Activated CD4-positive, alpha-beta T cell treated with anti-CD3 and anti-CD28 coated beads for 36 hours (primary cell): ENCODE data around the gene KAZN. TPM values are rescaled to one million over a fixed set of nuclear protein-coding genes. Genes with fewer than 3 reads are reported as not detected.
A peak's percentile ranks its signal among the peaks of the same experiment; 100 is the strongest.

Experiments
- ATAC-seq: fragments of 200-7000 bp; cut with Tn5 transposase; one replicate; pipeline ENCODE4 v1.10.0; 2021; ENCODE audit warnings: mild to moderate bottlenecking, moderate library complexity
- CTCF ChIA-PET: fragments of 350-600 bp; sonication (Branson Sonifier 250); formaldehyde crosslinking; loops from one replicate; lab custom pipeline; 2021; ENCODE audit warnings: antibody characterized with exemption; lab: Charles Lee
- POLR2A ChIA-PET: fragments of 350-600 bp; sonication (Branson Sonifier 250); formaldehyde crosslinking; loops from one replicate; lab custom pipeline; 2021; ENCODE audit warnings: antibody characterized with exemption, inconsistent platforms; lab: Charles Lee
- DNase-seq: peaks from one replicate; pipeline ENCODE4 v3.0.0-alpha.2; 2020
- H3K27ac Mint-ChIP-seq: one replicate; pipeline ENCODE4 v1.8.0; 2021; ENCODE audit warnings: mixed read lengths
- H3K27me3 Mint-ChIP-seq: one replicate; pipeline ENCODE4 v1.8.0; 2021; ENCODE audit warnings: mixed read lengths
- H3K36me3 Mint-ChIP-seq: one replicate; pipeline ENCODE4 v1.8.0; 2021; ENCODE audit warnings: low read depth, mixed read lengths
- H3K4me1 Mint-ChIP-seq: one replicate; pipeline ENCODE4 v1.8.0; 2021; ENCODE audit warnings: mixed read lengths
- H3K4me3 Mint-ChIP-seq: one replicate; pipeline ENCODE4 v1.8.0; 2021; ENCODE audit warnings: mild to moderate bottlenecking, moderate library complexity, mixed read lengths
- H3K9me3 Mint-ChIP-seq: one replicate; pipeline ENCODE4 v1.8.0; 2021; ENCODE audit warnings: low read depth, mixed read lengths
- intact Hi-C, 2 experiments: fragments of 100-400 bp; cut with DNase I in 1 of 2; cut with micrococcal nuclease in 1 of 2; formaldehyde crosslinking; loops; one replicate each; pipeline versions ENCODE4 v1.14.2 to v1.15.1; 2022 to 2024; cut with DNase I, micrococcal nuclease
- total RNA-seq, 2 experiments: library from RNA; stranded (reverse); gene quantifications; one replicate each; pipeline ENCODE4 v1.2.3, GENCODE V29; 2021

KAZN gene
- total RNA-seq, 2 experiments from 2014 or later = 0.89 to 0.90 TPM

DNA sequence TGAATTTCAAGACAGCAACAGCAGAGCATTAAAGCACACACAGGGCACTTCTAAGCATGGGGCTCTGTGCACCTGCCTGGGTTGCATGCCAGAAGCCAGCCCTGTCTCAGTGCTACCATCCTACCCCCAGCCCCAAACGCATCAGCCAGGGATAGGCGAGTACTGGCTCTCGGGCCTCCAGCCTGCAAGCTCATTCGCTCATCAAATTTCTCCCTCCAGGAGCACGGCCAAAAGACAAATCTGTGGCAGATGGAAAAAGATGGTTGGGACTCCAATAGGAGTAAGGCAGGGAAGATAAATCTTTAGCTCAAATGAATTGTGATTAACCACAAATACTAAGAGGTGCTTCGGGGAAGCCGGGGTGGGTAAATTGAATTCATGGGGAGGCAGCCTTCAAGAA is 189.6 kb downstream of the KAZN start:
- ATAC-seq (no peak), DNase-seq (no peak)
- H3K4me3 Mint-ChIP-seq = no peak overlapping the region
- H3K27ac Mint-ChIP-seq = no peak overlapping the region
- no peaks in the 10 kb centered on the region for H3K9me3 Mint-ChIP-seq
- intact Hi-C loops = no loop called here
- ChIA-PET POLR2A (no interaction called here), CTCF (interaction anchor here (1.0 kb wide), 1 partner anchor 9 kb away, joined by 4 read pairs; no protein-coding TSS in a partner anchor)
- H3K27me3 Mint-ChIP-seq = no peaks in the 10 kb centered on the region
- no peaks in the 10 kb centered on the region for H3K36me3 Mint-ChIP-seq
- H3K4me1 Mint-ChIP-seq = no peaks in the 10 kb centered on the region

DNA sequence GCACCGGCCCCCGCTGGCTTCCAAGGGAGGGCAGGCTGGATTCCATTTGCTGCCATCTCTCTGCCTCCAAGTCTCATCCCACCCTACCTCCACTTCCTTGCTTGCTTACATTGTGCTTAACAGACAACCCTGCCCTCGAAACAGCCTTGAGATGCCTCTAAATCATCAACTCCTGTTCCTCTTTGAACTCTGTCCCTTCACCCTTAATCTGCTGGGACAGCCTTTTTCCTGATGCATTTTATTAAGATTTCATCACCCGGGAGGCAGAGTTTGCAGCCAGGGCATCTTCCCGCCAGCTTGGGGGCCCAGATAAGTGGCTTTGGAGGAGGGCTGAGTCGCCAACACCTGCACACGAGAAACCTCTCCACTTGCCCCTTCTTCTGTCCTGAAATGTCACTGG is 192.5 kb downstream of the KAZN start:
- Mint-ChIP-seq H3K27me3 (no peaks in the 10 kb centered on the region), H3K4me3 (no peak overlapping the region), H3K27ac (no peak overlapping the region), H3K4me1 (no peaks in the 10 kb centered on the region), H3K9me3 (no peaks in the 10 kb centered on the region), H3K36me3 (no peaks in the 10 kb centered on the region)
- POLR2A ChIA-PET = no interaction called here
- intact Hi-C loops = no loop called here
- DNase-seq (no peak), ATAC-seq (no peak)
- CTCF ChIA-PET = no interaction called here

DNA sequence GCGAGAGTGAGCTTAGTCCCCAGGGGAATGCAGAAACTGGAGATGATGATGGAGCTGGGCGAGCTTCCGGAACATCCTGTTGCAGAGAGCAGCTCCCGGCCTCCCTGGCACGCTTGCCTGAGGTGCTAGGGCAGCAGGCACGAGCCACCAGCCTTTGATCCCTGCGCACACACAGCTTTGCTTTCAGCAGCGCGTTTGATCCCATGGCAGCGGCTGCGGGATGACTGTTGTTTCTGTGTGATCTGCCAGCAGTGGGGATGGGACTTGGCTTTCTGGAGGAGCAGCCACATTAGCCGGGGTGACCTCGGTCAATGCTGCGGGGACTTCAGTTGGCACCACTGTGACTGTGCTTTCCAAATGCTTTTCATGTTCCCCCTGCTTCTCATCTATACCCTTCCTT is 193.2 kb downstream of the KAZN start:
- DNase-seq = no peak
- ChIA-PET CTCF (no interaction called here), POLR2A (no interaction called here)
- ATAC-seq = no peak
- H3K27ac Mint-ChIP-seq = no peak overlapping the region
- no peak overlapping the region for H3K4me3 Mint-ChIP-seq
- H3K36me3 Mint-ChIP-seq = no peaks in the 10 kb centered on the region
- no peaks in the 10 kb centered on the region for H3K9me3 Mint-ChIP-seq
- no peaks in the 10 kb centered on the region for H3K27me3 Mint-ChIP-seq
- no peaks in the 10 kb centered on the region for H3K4me1 Mint-ChIP-seq
- intact Hi-C loops = no loop called here

DNA sequence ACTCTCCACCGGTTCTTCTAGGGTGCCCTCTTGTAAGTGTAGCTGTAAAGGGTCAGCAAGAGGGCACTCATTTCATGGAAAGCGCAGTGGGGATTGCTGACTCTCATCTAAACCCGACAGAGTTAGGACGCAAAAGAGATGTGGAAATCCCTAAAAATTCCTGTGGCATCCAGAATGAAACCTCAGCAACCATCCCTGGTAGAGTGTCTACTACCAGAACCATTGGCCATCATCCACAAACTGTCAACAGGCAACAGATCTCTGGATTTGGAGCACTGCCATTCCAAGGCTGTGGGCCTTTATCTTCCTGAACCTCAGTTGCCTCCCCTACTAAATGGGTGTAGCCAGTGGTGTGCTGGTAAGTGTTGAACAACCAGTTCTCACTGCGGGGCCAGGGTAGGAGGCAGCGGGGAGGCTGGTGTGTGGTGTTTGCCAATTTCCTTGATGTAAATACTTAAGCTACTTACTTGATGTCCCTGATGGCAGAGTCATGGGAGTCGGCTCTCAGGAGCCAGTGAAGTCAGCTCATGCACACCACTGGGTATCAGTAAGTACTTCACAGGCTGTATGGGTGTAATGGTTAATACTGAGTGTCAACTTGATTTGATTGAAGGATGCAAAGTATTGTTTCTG is 195.8 kb downstream of the KAZN start:
- H3K27ac Mint-ChIP-seq = no peak overlapping the region
- ATAC-seq (no peak), DNase-seq (no peak)
- no peaks in the 10 kb centered on the region for H3K9me3 Mint-ChIP-seq
- H3K36me3 Mint-ChIP-seq = no peaks in the 10 kb centered on the region
- intact Hi-C loops = no loop called here
- no peaks in the 10 kb centered on the region for H3K4me1 Mint-ChIP-seq
- POLR2A ChIA-PET = no interaction called here
- H3K27me3 Mint-ChIP-seq = no peaks in the 10 kb centered on the region
- CTCF ChIA-PET = no interaction called here
- no peak overlapping the region for H3K4me3 Mint-ChIP-seq

DNA sequence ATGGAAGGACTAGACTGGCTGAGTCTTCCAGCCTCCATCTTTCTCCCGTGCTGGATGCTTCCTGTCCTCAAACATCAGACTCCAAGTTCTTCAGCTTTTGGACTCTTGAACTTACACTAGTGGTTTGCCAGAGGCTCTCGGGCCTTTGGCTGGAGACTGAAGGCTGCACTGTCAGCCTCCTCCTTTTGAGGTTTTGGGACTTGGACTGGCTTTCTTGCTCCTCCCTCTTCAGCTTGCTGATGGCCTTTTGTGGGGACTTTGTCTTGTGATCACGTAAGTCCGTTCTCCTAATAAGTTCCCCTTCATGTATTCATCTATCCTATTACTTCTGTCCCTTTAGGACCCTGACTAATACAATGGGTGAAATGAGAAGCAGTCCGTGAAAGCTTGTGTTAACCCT is 196.4 kb downstream of the KAZN start:
- POLR2A ChIA-PET = no interaction called here

DNA sequence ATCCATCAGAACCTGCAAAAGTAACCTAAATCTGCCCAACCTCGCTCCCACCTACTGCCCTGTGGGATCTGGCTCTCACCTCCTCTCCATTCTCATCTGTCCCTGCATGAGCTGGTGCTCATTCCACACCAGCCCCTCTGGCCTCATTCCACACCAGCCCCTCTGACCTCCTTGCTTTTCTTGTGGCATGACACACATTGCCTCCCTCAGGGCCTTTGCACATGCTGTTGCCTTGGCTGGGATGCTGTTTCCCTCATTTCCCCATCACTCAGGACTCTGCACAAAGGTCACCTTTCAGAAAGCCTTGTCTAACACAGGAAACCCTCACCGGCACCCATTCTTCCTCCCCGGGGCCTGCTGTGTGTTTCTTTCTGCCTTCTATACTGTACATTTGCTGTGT is 197.1 kb downstream of the KAZN start:
- H3K9me3 Mint-ChIP-seq = no peaks in the 10 kb centered on the region
- ATAC-seq (no peak), DNase-seq (no peak)
- ChIA-PET POLR2A (no interaction called here), CTCF (interaction anchor here (0.6 kb wide), 1 partner anchor 20 kb away, joined by 3 read pairs; no protein-coding TSS in a partner anchor)
- H3K4me1 Mint-ChIP-seq = no peaks in the 10 kb centered on the region
- no peak overlapping the region for H3K4me3 Mint-ChIP-seq
- H3K27ac Mint-ChIP-seq = no peak overlapping the region
- no peaks in the 10 kb centered on the region for H3K36me3 Mint-ChIP-seq
- intact Hi-C loops = no loop called here
- H3K27me3 Mint-ChIP-seq = no peaks in the 10 kb centered on the region

More for the DNA sequence above, 196.4 kb downstream of the KAZN start:
- no peak overlapping the region for H3K4me3 Mint-ChIP-seq
- H3K9me3 Mint-ChIP-seq = no peaks in the 10 kb centered on the region
- intact Hi-C loops = no loop called here
- no peaks in the 10 kb centered on the region for H3K4me1 Mint-ChIP-seq
- DNase-seq (no peak), ATAC-seq (no peak)
- no peak overlapping the region for H3K27ac Mint-ChIP-seq
- H3K36me3 Mint-ChIP-seq = no peaks in the 10 kb centered on the region
- CTCF ChIA-PET = no interaction called here
- no peaks in the 10 kb centered on the region for H3K27me3 Mint-ChIP-seq

DNA sequence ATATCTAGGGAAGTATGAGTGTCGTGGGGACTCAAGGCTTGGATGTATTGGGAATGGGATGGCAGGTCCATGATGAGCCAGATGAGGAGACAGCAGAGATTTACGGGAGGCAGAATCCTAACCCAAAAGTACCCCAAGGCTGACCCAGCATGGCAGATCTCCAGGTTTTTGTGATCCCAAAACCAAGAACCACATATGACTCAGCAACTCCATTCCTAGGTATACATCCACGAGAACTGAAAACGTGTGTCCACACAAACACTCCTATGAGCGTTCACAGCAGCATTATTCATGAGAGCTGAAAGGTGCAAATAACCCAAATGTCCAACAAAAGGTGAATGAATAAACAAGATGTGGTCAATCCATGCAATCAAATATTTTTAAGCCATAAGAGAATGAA is 201.5 kb downstream of the KAZN start:
- H3K9me3 Mint-ChIP-seq = no peaks in the 10 kb centered on the region
- POLR2A ChIA-PET = no interaction called here

DNA sequence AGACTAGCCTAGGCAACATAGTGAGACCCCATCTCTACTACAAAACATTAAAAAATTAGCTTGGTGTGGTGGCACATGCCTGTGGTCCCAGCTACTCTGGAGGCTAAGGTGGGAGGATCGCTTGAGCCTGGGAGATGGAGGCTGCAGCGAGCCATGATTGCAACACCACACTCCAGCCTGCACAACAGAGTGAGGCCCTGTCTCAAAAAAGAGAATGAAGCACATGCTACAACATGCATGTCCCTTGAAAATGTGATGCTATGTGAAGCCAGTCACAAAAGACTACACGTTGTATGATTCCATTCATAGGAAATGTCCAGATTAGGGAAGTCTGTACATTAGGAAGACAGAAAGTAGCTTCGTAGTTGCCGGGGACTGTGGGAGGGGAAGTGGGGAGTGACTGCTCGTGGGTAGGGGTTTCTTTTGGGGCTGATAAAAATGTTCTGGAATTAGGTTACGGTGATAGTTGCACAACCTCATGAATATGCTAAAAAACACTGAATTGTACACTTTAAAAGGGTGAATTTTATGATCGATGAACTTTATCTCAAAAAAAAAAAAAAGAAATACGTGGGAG is 202.1 kb downstream of the KAZN start:
- H3K4me1 Mint-ChIP-seq = no peaks in the 10 kb centered on the region
- ATAC-seq = no peak
- H3K27me3 Mint-ChIP-seq = no peaks in the 10 kb centered on the region
- intact Hi-C loops = no loop called here
- ChIA-PET POLR2A (no interaction called here), CTCF (no interaction called here)
- no peak for DNase-seq
- H3K4me3 Mint-ChIP-seq = no peak overlapping the region
- no peaks in the 10 kb centered on the region for H3K9me3 Mint-ChIP-seq
- H3K27ac Mint-ChIP-seq = no peak overlapping the region
- H3K36me3 Mint-ChIP-seq = no peaks in the 10 kb centered on the region

More for the DNA sequence above, 201.5 kb downstream of the KAZN start:
- H3K27me3 Mint-ChIP-seq = no peaks in the 10 kb centered on the region
- no peaks in the 10 kb centered on the region for H3K36me3 Mint-ChIP-seq
- no peaks in the 10 kb centered on the region for H3K4me1 Mint-ChIP-seq
- intact Hi-C loops = no loop called here
- H3K27ac Mint-ChIP-seq = no peak overlapping the region
- H3K4me3 Mint-ChIP-seq = no peak overlapping the region
- CTCF ChIA-PET = interaction anchor here (0.7 kb wide), 1 partner anchor 367 kb away, joined by 3 read pairs; no protein-coding TSS in a partner anchor
- no peak for ATAC-seq
- no peak for DNase-seq

DNA sequence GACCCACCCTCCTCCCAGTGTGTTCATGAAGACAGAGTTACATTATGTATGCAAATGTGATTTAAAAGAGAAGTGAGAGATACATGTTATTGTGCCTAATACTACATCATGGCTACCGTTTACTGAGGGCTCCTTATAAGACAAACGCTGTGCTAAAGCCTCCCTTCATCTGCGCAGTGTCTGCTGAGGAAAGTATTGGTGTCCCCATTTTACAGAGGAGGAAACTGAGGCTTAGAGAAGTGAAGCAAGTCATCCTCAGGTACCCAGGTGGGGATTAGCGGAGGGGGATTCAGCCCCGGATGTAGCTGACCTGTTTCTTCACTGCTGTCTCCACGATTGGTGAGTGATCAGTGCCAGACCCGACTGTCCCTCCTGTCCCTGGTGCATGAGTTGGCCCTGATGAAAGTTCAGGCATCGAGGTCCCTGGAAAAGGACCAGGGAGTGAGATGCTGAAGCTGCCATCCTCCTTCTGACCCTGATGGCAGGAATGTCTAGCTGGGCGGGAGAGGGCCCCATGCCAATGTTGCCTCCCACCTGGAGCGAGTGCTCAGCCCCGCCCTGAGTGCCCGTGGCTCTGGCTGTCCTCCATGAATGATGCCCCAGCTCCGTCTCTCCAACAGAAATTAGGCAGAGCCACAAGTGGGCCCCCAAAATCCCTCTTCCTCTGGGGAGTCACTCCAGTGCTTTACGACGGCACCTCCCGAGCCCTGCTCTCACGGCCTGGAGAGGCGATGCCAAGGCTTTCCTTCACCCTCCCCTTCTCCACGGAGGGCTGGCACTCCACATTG is 204.7 kb downstream of the KAZN start:
- Mint-ChIP-seq H3K36me3 (no peaks in the 10 kb centered on the region), H3K9me3 (peaks cover 4% of the 10 kb centered on the region), H3K27ac (no peak overlapping the region), H3K4me1 (no peaks in the 10 kb centered on the region), H3K4me3 (no peak overlapping the region), H3K27me3 (no peaks in the 10 kb centered on the region)
- POLR2A ChIA-PET = no interaction called here
- CTCF ChIA-PET = no interaction called here
- intact Hi-C loops = no loop called here
- ATAC-seq (no peak), DNase-seq (no peak)

DNA sequence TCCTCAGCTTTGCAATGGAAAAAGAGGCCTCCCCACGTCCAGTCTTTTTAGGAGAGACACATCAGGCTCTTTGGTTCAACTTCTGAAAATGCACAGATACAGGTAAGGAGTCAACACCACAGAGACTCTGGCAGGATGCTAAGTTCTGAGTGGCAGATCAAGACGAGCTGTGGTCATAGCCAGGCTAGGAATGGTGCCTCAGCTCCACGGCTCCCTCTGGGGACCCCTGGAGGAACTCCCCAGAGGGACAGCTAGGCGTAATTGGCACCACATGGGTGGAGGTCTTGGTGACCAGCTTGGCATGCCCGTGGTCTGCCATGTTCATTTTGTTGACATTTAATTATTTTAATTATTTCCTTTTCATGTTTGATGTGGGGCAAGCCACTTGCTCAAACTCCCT is 206.1 kb downstream of the KAZN start:
- intact Hi-C loops = no loop called here
- Mint-ChIP-seq H3K9me3 (peaks cover 4% of the 10 kb centered on the region), H3K36me3 (no peaks in the 10 kb centered on the region), H3K27ac (no peak overlapping the region), H3K4me1 (no peaks in the 10 kb centered on the region), H3K4me3 (no peak overlapping the region), H3K27me3 (no peaks in the 10 kb centered on the region)
- ChIA-PET POLR2A (no interaction called here), CTCF (interaction anchor here (0.9 kb wide), 1 partner anchor 25 kb away, joined by 3 read pairs; no protein-coding TSS in a partner anchor)
- peak; percentile 10 for DNase-seq
- ATAC-seq = no peak

DNA sequence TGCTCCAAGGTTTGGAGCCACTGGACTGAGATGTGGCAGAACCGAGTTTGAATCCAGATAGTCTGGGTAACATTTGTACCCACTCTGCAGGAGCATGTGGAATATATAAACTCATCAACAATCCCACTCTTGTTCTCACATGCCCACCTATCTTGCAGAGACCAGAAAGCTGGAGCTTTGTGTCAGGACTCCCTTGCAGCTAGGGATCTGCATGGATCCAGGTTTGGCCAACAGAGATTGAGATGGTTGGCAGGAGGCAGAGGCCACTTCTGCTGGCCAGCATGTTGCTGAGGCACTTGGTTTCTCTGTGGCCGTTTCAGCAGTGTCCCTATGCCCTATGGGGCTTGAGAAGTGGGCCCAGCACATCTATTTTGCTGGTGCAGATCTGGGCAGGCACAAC is 208.3 kb downstream of the KAZN start:
- Mint-ChIP-seq H3K36me3 (no peaks in the 10 kb centered on the region), H3K27ac (no peak overlapping the region), H3K9me3 (peaks cover 4% of the 10 kb centered on the region), H3K4me3 (no peak overlapping the region), H3K27me3 (no peaks in the 10 kb centered on the region), H3K4me1 (no peaks in the 10 kb centered on the region)
- DNase-seq (no peak), ATAC-seq (no peak)
- POLR2A ChIA-PET = no interaction called here
- CTCF ChIA-PET = interaction anchor here (0.6 kb wide), 1 partner anchor 15 kb away, joined by 5 read pairs; no protein-coding TSS in a partner anchor
- intact Hi-C loops = no loop called here

DNA sequence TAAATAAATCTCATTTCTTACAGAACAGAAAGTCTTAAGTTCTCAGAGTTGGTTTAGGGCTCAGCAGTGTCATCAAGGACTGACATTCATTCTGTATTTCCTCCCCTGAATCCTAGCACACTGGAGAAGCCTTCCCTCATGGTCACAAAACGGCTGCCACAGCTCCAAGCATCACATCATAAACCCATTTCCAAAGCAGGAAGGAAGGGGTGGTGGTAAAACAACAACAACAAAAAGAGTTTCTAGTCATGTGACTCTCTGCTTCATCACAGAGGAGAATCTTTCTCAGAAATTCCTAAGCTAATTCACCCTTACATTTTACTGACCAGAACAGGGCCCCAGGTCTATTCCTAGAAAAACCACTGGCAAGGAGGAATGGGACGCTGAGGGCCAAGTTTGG is 210.3 kb downstream of the KAZN start:
- CTCF ChIA-PET = no interaction called here
- ATAC-seq = no peak
- no peak overlapping the region for H3K4me3 Mint-ChIP-seq
- peaks cover 4% of the 10 kb centered on the region for H3K9me3 Mint-ChIP-seq
- POLR2A ChIA-PET = no interaction called here
- no peak overlapping the region for H3K27ac Mint-ChIP-seq
- intact Hi-C loops = no loop called here
- no peaks in the 10 kb centered on the region for H3K4me1 Mint-ChIP-seq
- no peaks in the 10 kb centered on the region for H3K36me3 Mint-ChIP-seq
- DNase-seq = no peak
- no peaks in the 10 kb centered on the region for H3K27me3 Mint-ChIP-seq
